Suppressor macrophage (primary cell): ENCODE data around the gene EFNA5.

Experiments used
- DNase-seq, 4 experiments: peaks; one replicate each; pipeline ENCODE4 v3.0.0-alpha.2; 2020 to 2022

Gene EFNA5

GRCh38 chr5:107672211-107673038, 1.7 kb upstream of the EFNA5 start:
- peak; percentile 2 to 62 (median 30) for DNase-seq

GRCh38 chr5:107671742-107672210, 1.0 kb upstream of the EFNA5 start:
- no peak for DNase-seq

- DNase-seq = peak in 2 of 4 experiments; percentile 4 to 12
Measured at GRCh38 chr5:107670087-107670931, 428 bp downstream of the EFNA5 start.

- DNase-seq = no peak
Measured at GRCh38 chr5:107669096-107670031, 1.4 kb downstream of the EFNA5 start.

- DNase-seq = no peak
Measured at GRCh38 chr5:107668154-107669095, 2.3 kb downstream of the EFNA5 start.

- no peak for DNase-seq
Measured at GRCh38 chr5:107666051-107666655, 4.6 kb downstream of the EFNA5 start.

GRCh38 chr5:107665036-107665570, 5.6 kb downstream of the EFNA5 start:
- no peak for DNase-seq

GRCh38 chr5:107663697-107664096, 7.0 kb downstream of the EFNA5 start:
- no peak for DNase-seq

GRCh38 chr5:107661650-107662044, 9.1 kb downstream of the EFNA5 start:
- no peak for DNase-seq

- no peak for DNase-seq
Measured at GRCh38 chr5:107661038-107661649, 9.6 kb downstream of the EFNA5 start.

- DNase-seq = no peak
Measured at GRCh38 chr5:107658528-107658927, 12.2 kb downstream of the EFNA5 start.

- DNase-seq = no peak
Measured at GRCh38 chr5:107655831-107656230, 14.9 kb downstream of the EFNA5 start.

GRCh38 chr5:107654827-107655226, 15.9 kb downstream of the EFNA5 start:
- DNase-seq = no peak

- DNase-seq = no peak
Measured at GRCh38 chr5:107653685-107654084, 17.1 kb downstream of the EFNA5 start.

- no peak for DNase-seq
Measured at GRCh38 chr5:107652839-107653607, 17.7 kb downstream of the EFNA5 start.

GRCh38 chr5:107652408-107652807, 18.3 kb downstream of the EFNA5 start:
- DNase-seq = no peak

- DNase-seq = no peak
Measured at GRCh38 chr5:107651325-107651724, 19.4 kb downstream of the EFNA5 start.

GRCh38 chr5:107646418-107646817, 24.3 kb downstream of the EFNA5 start:
- DNase-seq = no peak

GRCh38 chr5:107640568-107640967, 30.2 kb downstream of the EFNA5 start:
- no peak for DNase-seq
